NCI-H526 (cell line): Measurements from ENCODE around the gene FGFBP2.
"Not testable (repeated sequence)": the region's sequence is repeated elsewhere in the genome, so short reads cannot be mapped to it uniquely, and the experiment has no call there.

Experiments
- DNase-seq, 2 experiments: peaks; one replicate each; lab custom pipeline; 2025; lab: John Stamatoyannopoulos, UW

FGFBP2 gene

GRCh38 chr4:15930314-15930713, 32.7 kb downstream of the FGFBP2 start:
- no peak for DNase-seq

GRCh38 chr4:15929540-15929939, 33.4 kb downstream of the FGFBP2 start:
- DNase-seq: no peak

- no peak for DNase-seq
Observed at GRCh38 chr4:15928883-15929282, 34.1 kb downstream of the FGFBP2 start.

- no peak for DNase-seq
Observed at GRCh38 chr4:15926486-15926885, 36.5 kb downstream of the FGFBP2 start.

- DNase-seq: no peak
Observed at GRCh38 chr4:15925830-15926229, 37.1 kb downstream of the FGFBP2 start.

GRCh38 chr4:15921592-15921932, 41.4 kb downstream of the FGFBP2 start:
- no peak for DNase-seq

GRCh38 chr4:15920723-15921591, 42.0 kb downstream of the FGFBP2 start:
- DNase-seq: no peak

GRCh38 chr4:15918484-15919129, 44.4 kb downstream of the FGFBP2 start:
- DNase-seq: no peak

GRCh38 chr4:15917297-15917696, 45.7 kb downstream of the FGFBP2 start:
- DNase-seq: no peak

GRCh38 chr4:15916358-15916757, 46.6 kb downstream of the FGFBP2 start:
- not testable (repeated sequence) for DNase-seq

GRCh38 chr4:15914736-15915135, 48.2 kb downstream of the FGFBP2 start:
- no peak for DNase-seq

GRCh38 chr4:15914291-15914690, 48.7 kb downstream of the FGFBP2 start:
- DNase-seq: no peak

- no peak for DNase-seq
Observed at GRCh38 chr4:15913631-15913970, 49.4 kb downstream of the FGFBP2 start.

- no peak for DNase-seq
Observed at GRCh38 chr4:15912961-15913630, 49.9 kb downstream of the FGFBP2 start.

GRCh38 chr4:15912236-15912635, 50.7 kb downstream of the FGFBP2 start:
- no peak for DNase-seq
